Mesendoderm (in vitro differentiated cells): ENCODE measurements around the gene RPP25.
A peak's percentile ranks its signal among the peaks of the same experiment; 100 is the strongest.
"Not testable (repeated sequence)": the region's sequence is repeated elsewhere in the genome, so short reads cannot be mapped to it uniquely, and the experiment has no call there.

Source experiments
- DNase-seq: peaks from one replicate; pipeline ENCODE4 v3.0.0; 2013
- H2AK5ac ChIP-seq: 2 replicates; pipeline ENCODE4 v1.6.1; 2013; ENCODE audit warnings: low read length, inconsistent platforms
- H2BK120ac ChIP-seq: 2 replicates; pipeline ENCODE4 v1.6.1; 2013; ENCODE audit warnings: low read depth, mild to moderate bottlenecking, low read length, moderate library complexity, mixed read lengths
- H2BK15ac ChIP-seq: replicated peaks from 2 replicates; pipeline ENCODE4 v1.6.1; 2013; ENCODE audit warnings: low read depth, mild to moderate bottlenecking, moderate library complexity
- H2BK5ac ChIP-seq: 2 replicates; pipeline ENCODE4 v1.6.1; 2013; ENCODE audit warnings: low read length, inconsistent platforms
- H3K18ac ChIP-seq: 2 replicates; pipeline ENCODE4 v1.6.1; 2013; ENCODE audit warnings: mild to moderate bottlenecking, low read length, mixed read lengths
- H3K23ac ChIP-seq: one replicate; pipeline ENCODE4 v1.6.1; 2013; ENCODE audit warnings: low read length
- H3K27ac ChIP-seq: 2 replicates; pipeline ENCODE4 v1.5.1; 2013; ENCODE audit warnings: low read depth, mild to moderate bottlenecking, inconsistent platforms, low read length, moderate library complexity
- H3K27me3 ChIP-seq: 2 replicates; pipeline ENCODE4 v1.6.1; 2013; ENCODE audit warnings: low read length, control low read depth, mild to moderate bottlenecking, inconsistent platforms; ENCODE audit not compliant: insufficient read depth, poor library complexity
- H3K36me3 ChIP-seq: 2 replicates; pipeline ENCODE4 v1.6.1; 2013; ENCODE audit warnings: low read length, inconsistent platforms; ENCODE audit not compliant: control insufficient read depth, insufficient read depth
- H3K4ac ChIP-seq: one replicate; pipeline ENCODE4 v1.6.1; 2013; ENCODE audit warnings: low read depth, mild to moderate bottlenecking, low read length, moderate library complexity
- H3K4me1 ChIP-seq: 2 replicates; pipeline ENCODE4 v1.6.1; 2013; ENCODE audit warnings: low read depth, low read length, inconsistent platforms; ENCODE audit not compliant: control insufficient read depth
- H3K4me2 ChIP-seq: 2 replicates; pipeline ENCODE4 v1.6.1; 2013; ENCODE audit warnings: low read length
- H3K4me3 ChIP-seq: 2 replicates; pipeline ENCODE4 v1.5.1; 2013; ENCODE audit warnings: mild to moderate bottlenecking, low read length
- H3K56ac ChIP-seq: one replicate; pipeline ENCODE4 v1.6.1; 2013; ENCODE audit warnings: low read length
- H3K79me1 ChIP-seq: 2 replicates; pipeline ENCODE4 v1.6.1; 2013; ENCODE audit warnings: low read length, inconsistent platforms
- H3K79me2 ChIP-seq: 2 replicates; pipeline ENCODE4 v1.6.1; 2013; ENCODE audit warnings: mild to moderate bottlenecking, low read length; ENCODE audit not compliant: control insufficient read depth, insufficient read depth
- H3K9ac ChIP-seq: 2 replicates; pipeline ENCODE4 v1.6.1; 2013; ENCODE audit warnings: low read length, inconsistent platforms
- H4K5ac ChIP-seq: one replicate; pipeline ENCODE4 v1.6.1; 2013; ENCODE audit warnings: low read length
- H4K8ac ChIP-seq: one replicate; pipeline ENCODE4 v1.6.1; 2013; ENCODE audit warnings: low read depth, mild to moderate bottlenecking, control low read depth, low read length, moderate library complexity
- WGBS: extraction: QIAGEN DNeasy Blood & Tissue Kit; methylation state at CpG from one replicate; pipeline ENCODE4 v1.1.7; 2013; ENCODE audit warnings: low lambda C conversion rate, missing lambda C conversion rate; ENCODE audit not compliant: insufficient coverage; ENCODE audit errors: extremely low coverage; 5-methylcytosine and 5-hydroxymethylcytosine counted together

The RPP25 gene

GRCh38 chr15:74951006-74951405 is 5.6 kb downstream of the RPP25 start:
- H3K4me2 ChIP-seq = no peak overlapping the region
- no peak overlapping the region for H2BK120ac ChIP-seq
- H2AK5ac ChIP-seq = no peak overlapping the region
- H2BK15ac ChIP-seq = no peak overlapping the region
- no CpG with 5 or more reads among the region's 3 CpGs for whole genome bisulfite sequencing
- H3K27me3 ChIP-seq = peaks cover 7% of the 10 kb centered on the region
- no peak overlapping the region for H4K5ac ChIP-seq
- no peak overlapping the region for H2BK5ac ChIP-seq
- H3K18ac ChIP-seq = no peak overlapping the region
- H3K36me3 ChIP-seq = no peaks in the 10 kb centered on the region
- no peak for DNase-seq
- no peak overlapping the region for H4K8ac ChIP-seq
- H3K4me3 ChIP-seq = no peak overlapping the region
- no peak overlapping the region for H3K4ac ChIP-seq
- H3K56ac ChIP-seq = no peak overlapping the region
- no peak overlapping the region for H3K27ac ChIP-seq
- H3K9ac ChIP-seq = no peak overlapping the region
- peaks cover 10% of the 10 kb centered on the region for H3K4me1 ChIP-seq
- H3K23ac ChIP-seq = no peak overlapping the region
- no peaks in the 10 kb centered on the region for H3K79me2 ChIP-seq
- no peaks in the 10 kb centered on the region for H3K79me1 ChIP-seq

GRCh38 chr15:74950078-74950908 is 6.3 kb downstream of the RPP25 start:
- H2BK5ac ChIP-seq = no peak overlapping the region
- peaks cover under 1% of the 10 kb centered on the region for H3K27me3 ChIP-seq
- no peaks in the 10 kb centered on the region for H3K36me3 ChIP-seq
- H3K79me1 ChIP-seq = no peaks in the 10 kb centered on the region
- no peaks in the 10 kb centered on the region for H3K79me2 ChIP-seq
- no peak overlapping the region for H3K56ac ChIP-seq
- no peak overlapping the region for H2AK5ac ChIP-seq
- no peak overlapping the region for H4K5ac ChIP-seq
- no peak overlapping the region for H3K23ac ChIP-seq
- no peak overlapping the region for H3K9ac ChIP-seq
- no peak overlapping the region for H3K27ac ChIP-seq
- H2BK15ac ChIP-seq = no peak overlapping the region
- DNase-seq = peak; percentile 92
- no peak overlapping the region for H2BK120ac ChIP-seq
- no CpG with 5 or more reads among the region's 7 CpGs for WGBS
- no peak overlapping the region for H3K4me3 ChIP-seq
- no peak overlapping the region for H4K8ac ChIP-seq
- H3K4ac ChIP-seq = no peak overlapping the region
- H3K18ac ChIP-seq = no peak overlapping the region
- no peak overlapping the region for H3K4me2 ChIP-seq
- peaks cover 5% of the 10 kb centered on the region for H3K4me1 ChIP-seq

- peak within 1 kb of the TSS; percentile 93 for H3K9ac ChIP-seq
- peak within 1 kb of the TSS; percentile 83 for H3K18ac ChIP-seq
- H2AK5ac ChIP-seq = no peak within 1 kb of the TSS
- no peak within 1 kb of the TSS for H3K4ac ChIP-seq
- H3K4me2 ChIP-seq = peak within 1 kb of the TSS; percentile 22
- no peak within 1 kb of the TSS for H2BK120ac ChIP-seq
- H4K5ac ChIP-seq = no peak within 1 kb of the TSS
- no peaks in the 10 kb centered on the region for H3K27me3 ChIP-seq
- DNase-seq = peak; percentile 98
- peak within 1 kb of the TSS; percentile 93 for H3K56ac ChIP-seq
- no peak within 1 kb of the TSS for H2BK15ac ChIP-seq
- no peak within 1 kb of the TSS for H4K8ac ChIP-seq
- H2BK5ac ChIP-seq = peak within 1 kb of the TSS; percentile 31
- peak within 1 kb of the TSS; percentile 75 for H3K4me3 ChIP-seq
- H3K79me2 ChIP-seq = peaks cover 24% of the 10 kb centered on the region
- peak within 1 kb of the TSS; percentile 91 for H3K23ac ChIP-seq
- no peaks in the 10 kb centered on the region for H3K79me1 ChIP-seq
- WGBS = no CpG with 5 or more reads among the region's 85 CpGs
- H3K4me1 ChIP-seq = no peaks in the 10 kb centered on the region
- no peaks in the 10 kb centered on the region for H3K36me3 ChIP-seq
- H3K27ac ChIP-seq = peak within 1 kb of the TSS; percentile 93
Observed at GRCh38 chr15:74937590-74938371, 18.8 kb downstream of the RPP25 start, which contains the start of gene COX5A. Gene COX5A, minus strand, starts transcription at chr15:74938073. Its CDS starts 59 bp downstream, at chr15:74938014.

- peak overlapping the region; percentile 75 for H3K4me3 ChIP-seq
- no peak overlapping the region for H2AK5ac ChIP-seq
- peaks cover 24% of the 10 kb centered on the region for H3K79me2 ChIP-seq
- no CpG with 5 or more reads among the region's 18 CpGs for WGBS
- peak overlapping the region; percentile 93 for H3K56ac ChIP-seq
- no peak overlapping the region for H2BK120ac ChIP-seq
- no peak for DNase-seq
- peak overlapping the region; percentile 93 for H3K9ac ChIP-seq
- H3K4me2 ChIP-seq = peak overlapping the region; percentile 22
- H3K27me3 ChIP-seq = no peaks in the 10 kb centered on the region
- H3K27ac ChIP-seq = peak overlapping the region; percentile 93
- H3K79me1 ChIP-seq = no peaks in the 10 kb centered on the region
- H3K4me1 ChIP-seq = no peaks in the 10 kb centered on the region
- peak overlapping the region; percentile 91 for H3K23ac ChIP-seq
- H4K5ac ChIP-seq = no peak overlapping the region
- peak overlapping the region; percentile 83 for H3K18ac ChIP-seq
- H3K36me3 ChIP-seq = no peaks in the 10 kb centered on the region
- no peak overlapping the region for H4K8ac ChIP-seq
- peak overlapping the region; percentile 7 for H2BK5ac ChIP-seq
- no peak overlapping the region for H3K4ac ChIP-seq
- H2BK15ac ChIP-seq = no peak overlapping the region
Observed at GRCh38 chr15:74937272-74937589, 19.3 kb downstream of the RPP25 start.

GRCh38 chr15:74935193-74935592 is 21.4 kb downstream of the RPP25 start:
- not testable (repeated sequence) for H2BK15ac ChIP-seq, H3K4me3 ChIP-seq, H3K36me3 ChIP-seq, H3K27ac ChIP-seq, H2AK5ac ChIP-seq, H3K4ac ChIP-seq, H3K18ac ChIP-seq, H3K4me1 ChIP-seq, H2BK5ac ChIP-seq, H3K27me3 ChIP-seq, H4K8ac ChIP-seq, H3K56ac ChIP-seq, H3K4me2 ChIP-seq, H3K23ac ChIP-seq, H3K79me1 ChIP-seq, H3K9ac ChIP-seq, H2BK120ac ChIP-seq, H4K5ac ChIP-seq
- no CpG with 5 or more reads among the region's 3 CpGs for WGBS
- DNase-seq = peak; percentile 89
- H3K79me2 ChIP-seq = peaks cover 24% of the 10 kb centered on the region
